ENCODE measurements around the gene RBP4.

Gene RBP4

GRCh38 chr10:93601146-93601773, at the start of gene RBP4:
RBP4 (minus strand) TSS chr10:93601235; CDS start chr10:93601028, 207 bp downstream.
- no peak for TF ChIP-seq CTCF (IDR thresholded peaks at IDR 0.05; ENCODE audit: low read depth, low read length)
- peak; percentile 7 to 21 for DNase-seq (ENCODE audit: low read depth in 2 of 2)
- peak within 1 kb of the TSS; percentile 6 to 26 for H3K4me3 ChIP-seq (replicated peaks in 1 of 2; ENCODE audit: low read depth in 2 of 2, low read length in 2 of 2)

- no peak overlapping the region for H3K4me3 ChIP-seq (replicated peaks in 1 of 2; ENCODE audit: low read depth in 2 of 2, low read length in 2 of 2)
- TF ChIP-seq CTCF (IDR thresholded peaks at IDR 0.05; ENCODE audit: low read depth, low read length) = no peak
- DNase-seq (ENCODE audit: low read depth in 2 of 2) = no peak
Measured at GRCh38 chr10:93639791-93640190, 38.8 kb upstream of the RBP4 start.

GRCh38 chr10:93630625-93631557, 29.9 kb upstream of the RBP4 start:
- DNase-seq (ENCODE audit: low read depth in 2 of 2) = no peak

GRCh38 chr10:93629647-93630305, 28.7 kb upstream of the RBP4 start:
- no peak for TF ChIP-seq CTCF (IDR thresholded peaks at IDR 0.05; ENCODE audit: low read depth, low read length)
- no peak overlapping the region for H3K4me3 ChIP-seq (replicated peaks in 1 of 2; ENCODE audit: low read depth in 2 of 2, low read length in 2 of 2)
- no peak for DNase-seq (ENCODE audit: low read depth in 2 of 2)

More at GRCh38 chr10:93630625-93631557, 29.9 kb upstream of the RBP4 start:
- no peak for TF ChIP-seq CTCF (IDR thresholded peaks at IDR 0.05; ENCODE audit: low read depth, low read length)
- no peak overlapping the region for H3K4me3 ChIP-seq (replicated peaks in 1 of 2; ENCODE audit: low read depth in 2 of 2, low read length in 2 of 2)

- no peak for TF ChIP-seq CTCF (IDR thresholded peaks at IDR 0.05; ENCODE audit: low read depth, low read length)
- no peak for DNase-seq (ENCODE audit: low read depth in 2 of 2)
- no peak overlapping the region for H3K4me3 ChIP-seq (replicated peaks in 1 of 2; ENCODE audit: low read depth in 2 of 2, low read length in 2 of 2)
Measured at GRCh38 chr10:93628858-93629257, 27.8 kb upstream of the RBP4 start.

GRCh38 chr10:93622942-93623341, 21.9 kb upstream of the RBP4 start:
- DNase-seq (ENCODE audit: low read depth in 2 of 2) = no peak
- no peak for TF ChIP-seq CTCF (IDR thresholded peaks at IDR 0.05; ENCODE audit: low read depth, low read length)
- no peak overlapping the region for H3K4me3 ChIP-seq (replicated peaks in 1 of 2; ENCODE audit: low read depth in 2 of 2, low read length in 2 of 2)
